Choroid plexus epithelial cell (primary cell): Measurements from ENCODE around the gene GNA15.
"Not testable (repeated sequence)": the region's sequence is repeated elsewhere in the genome, so short reads cannot be mapped to it uniquely, and the experiment has no call there.

Experiments
- DNase-seq: peaks from one replicate; pipeline ENCODE4 v3.0.0-alpha.2; 2010; ENCODE audit warnings: low read depth
- H3K4me3 ChIP-seq: 2 replicates; pipeline ENCODE4 v1.5.1; 2011; ENCODE audit warnings: low read depth, mild to moderate bottlenecking, control low read depth, low read length, moderate library complexity
- CTCF ChIP-seq: conservative IDR thresholded peaks from 2 replicates; pipeline ENCODE4 v1.5.1; 2011; ENCODE audit warnings: low read depth, mild to moderate bottlenecking, control low read depth, inconsistent platforms, low read length, moderate library complexity

GNA15 gene

GRCh38 chr19:3190921-3191805 is 55.3 kb downstream of the GNA15 start:
- no peak overlapping the region for H3K4me3 ChIP-seq
- TF ChIP-seq CTCF: no peak
- DNase-seq: no peak

GRCh38 chr19:3191806-3192104 is 55.9 kb downstream of the GNA15 start:
- not testable (repeated sequence) for H3K4me3 ChIP-seq, DNase-seq

GRCh38 chr19:3192228-3192635 is 56.4 kb downstream of the GNA15 start:
- DNase-seq: no peak
- H3K4me3 ChIP-seq: no peak overlapping the region
- no peak for TF ChIP-seq CTCF

- H3K4me3 ChIP-seq: no peak overlapping the region
- no peak for TF ChIP-seq CTCF
- DNase-seq: no peak
Measured at GRCh38 chr19:3192684-3193083, 56.9 kb downstream of the GNA15 start.

GRCh38 chr19:3193256-3194105 is 57.6 kb downstream of the GNA15 start:
- no peak overlapping the region for H3K4me3 ChIP-seq
- DNase-seq: no peak
- TF ChIP-seq CTCF: no peak

- H3K4me3 ChIP-seq: no peak overlapping the region
- TF ChIP-seq CTCF: no peak
- DNase-seq: no peak
Measured at GRCh38 chr19:3194106-3195087, 58.6 kb downstream of the GNA15 start.
